Psoas muscle (tissue), 8 donors: Measurements from ENCODE around the gene AMN1. TPM values are rescaled to one million over a fixed set of nuclear protein-coding genes. Genes with fewer than 3 reads are reported as not detected.
A peak's percentile ranks its signal among the peaks of the same experiment; 100 is the strongest.
"Not testable (repeated sequence)": the region's sequence is repeated elsewhere in the genome, so short reads cannot be mapped to it uniquely, and the experiment has no call there.

ENCODE experiments used
- ATAC-seq, 4 donors: fragments of 200-7000 bp; cut with Tn5 transposase; one replicate each; pipeline ENCODE4 v1.9.1; 2020; ENCODE audit warnings: moderate library complexity in 3 of 4, mild to moderate bottlenecking in 2 of 4
- DNase-seq, 2 donors: peaks; one replicate each; pipeline ENCODE4 v3.0.0-alpha.2; 2020
- H3K27ac ChIP-seq: fragments of 200-600 bp; one replicate; pipeline ENCODE4 v1.8.0; 2022
- H3K27me3 ChIP-seq, 3 donors: fragments of 200-600 bp in 1 of 3; one replicate each; pipeline versions ENCODE4 v1.6.1 to v1.8.0; 2013 to 2022; ENCODE audit warnings: low read length in 2 of 3, mild to moderate bottlenecking in 2 of 3, moderate library complexity in 1 of 3; ENCODE audit not compliant: insufficient read depth in 3 of 3
- H3K36me3 ChIP-seq, 2 donors: fragments of 200-600 bp in 1 of 2; one replicate each; pipeline versions ENCODE4 v1.6.1 to v1.8.0; 2013 to 2022; ENCODE audit warnings: low read depth in 1 of 2, mild to moderate bottlenecking in 1 of 2, moderate library complexity in 1 of 2; ENCODE audit not compliant: insufficient read depth in 1 of 2
- H3K4me1 ChIP-seq: fragments of 200-600 bp; one replicate; pipeline ENCODE4 v1.8.0; 2022
- H3K4me3 ChIP-seq: fragments of 200-600 bp; one replicate; pipeline ENCODE4 v1.8.0; 2022; ENCODE audit warnings: mild to moderate bottlenecking
- H3K9me3 ChIP-seq: fragments of 200-600 bp; one replicate; pipeline ENCODE4 v1.8.0; 2022
- WGBS, 3 donors: extraction: QIAGEN DNeasy Blood & Tissue Kit; methylation state at CpG; one replicate each; pipeline versions ENCODE4 v1.1.6 to v1.1.7; 2013; 5-methylcytosine and 5-hydroxymethylcytosine counted together
- intact Hi-C, 2 donors: fragments of 100-400 bp; cut with DNase I; formaldehyde crosslinking; loops; one replicate each; pipeline versions ENCODE4 v1.11.0 to v1.14.2; 2022
- polyA plus RNA-seq, 3 donors: library from polyadenylated mRNA; stranded (reverse); fragments of 200-250 nt; gene quantifications; one replicate each; pipeline ENCODE4 v1.2.3, GENCODE V29; 2013
- total RNA-seq, 4 donors: library from RNA; stranded (reverse); fragmentation: NEBNext Ultra II Directional in 2 of 4; extraction: Animal tissue kit (Norgen Biotek cat#: 25700) in 2 of 4; gene quantifications; one replicate each; pipeline versions ENCODE4 v1.2.1 to v1.2.4, GENCODE V29; 2021 to 2023
- TF ChIP-seq, protein P1 (sequence below): fragments of 200-600 bp; IDR thresholded peaks from one replicate; pipeline ENCODE4 v1.8.0; 2022; ENCODE audit warnings: antibody characterized with exemption
- donor health status: healthy with polysubstance abuse.
- donor health status: DM: no; HTN: no; CAD: no; lungs with moderate emphysema.
- donor health status: Bipolar disorder and iron deficiency.
- donor health status: healthy.
- donor health status: DM: yes; HTN: yes; CAD: no.
- donor health status: DM: no; HTN: no; CAD: no.
- donor health status: DM: no; HTN: no; CAD: no.
- donor health status: DM: yes; HTN: yes; CAD: no.

Gene AMN1
- total and polyA plus RNA-seq, 7 donors: 10.4 to 30.0 (median 13.8) TPM

DNA sequence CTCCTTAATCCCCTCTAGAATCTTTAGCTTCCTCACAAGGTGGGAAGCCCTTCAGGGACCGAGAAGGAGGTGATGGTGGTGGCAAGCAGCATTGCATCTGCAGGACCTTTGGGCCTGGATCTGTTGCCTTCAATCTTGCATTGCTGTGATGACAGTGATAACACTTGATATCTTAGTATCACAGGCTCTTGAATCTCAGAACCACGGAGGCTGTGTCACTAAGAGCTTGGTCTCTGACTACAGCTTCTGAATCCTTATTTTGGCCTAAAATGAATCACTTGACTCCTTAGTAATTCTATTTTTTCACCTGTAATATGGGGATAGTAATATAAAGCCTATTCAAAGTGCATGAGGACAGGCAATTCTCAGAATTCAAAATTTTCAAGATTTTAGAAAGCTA, 8.9 kb upstream of the AMN1 start:
- peaks cover 7% of the 10 kb centered on the region for H3K4me1 ChIP-seq
- ATAC-seq (no peak), DNase-seq (no peak)
- intact Hi-C loops: no loop called here
- TF ChIP-seq, protein P1, sequence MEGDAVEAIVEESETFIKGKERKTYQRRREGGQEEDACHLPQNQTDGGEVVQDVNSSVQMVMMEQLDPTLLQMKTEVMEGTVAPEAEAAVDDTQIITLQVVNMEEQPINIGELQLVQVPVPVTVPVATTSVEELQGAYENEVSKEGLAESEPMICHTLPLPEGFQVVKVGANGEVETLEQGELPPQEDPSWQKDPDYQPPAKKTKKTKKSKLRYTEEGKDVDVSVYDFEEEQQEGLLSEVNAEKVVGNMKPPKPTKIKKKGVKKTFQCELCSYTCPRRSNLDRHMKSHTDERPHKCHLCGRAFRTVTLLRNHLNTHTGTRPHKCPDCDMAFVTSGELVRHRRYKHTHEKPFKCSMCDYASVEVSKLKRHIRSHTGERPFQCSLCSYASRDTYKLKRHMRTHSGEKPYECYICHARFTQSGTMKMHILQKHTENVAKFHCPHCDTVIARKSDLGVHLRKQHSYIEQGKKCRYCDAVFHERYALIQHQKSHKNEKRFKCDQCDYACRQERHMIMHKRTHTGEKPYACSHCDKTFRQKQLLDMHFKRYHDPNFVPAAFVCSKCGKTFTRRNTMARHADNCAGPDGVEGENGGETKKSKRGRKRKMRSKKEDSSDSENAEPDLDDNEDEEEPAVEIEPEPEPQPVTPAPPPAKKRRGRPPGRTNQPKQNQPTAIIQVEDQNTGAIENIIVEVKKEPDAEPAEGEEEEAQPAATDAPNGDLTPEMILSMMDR: no peak
- no peaks in the 10 kb centered on the region for H3K9me3 ChIP-seq
- H3K27me3 ChIP-seq: no peaks in the 10 kb centered on the region
- no peak overlapping the region for H3K27ac ChIP-seq
- WGBS, 3 donors: 70 to 80% (median 74%) methylated on average over 2 of the region's 2 CpGs
- H3K36me3 ChIP-seq: no peaks in the 10 kb centered on the region
- no peak overlapping the region for H3K4me3 ChIP-seq

DNA sequence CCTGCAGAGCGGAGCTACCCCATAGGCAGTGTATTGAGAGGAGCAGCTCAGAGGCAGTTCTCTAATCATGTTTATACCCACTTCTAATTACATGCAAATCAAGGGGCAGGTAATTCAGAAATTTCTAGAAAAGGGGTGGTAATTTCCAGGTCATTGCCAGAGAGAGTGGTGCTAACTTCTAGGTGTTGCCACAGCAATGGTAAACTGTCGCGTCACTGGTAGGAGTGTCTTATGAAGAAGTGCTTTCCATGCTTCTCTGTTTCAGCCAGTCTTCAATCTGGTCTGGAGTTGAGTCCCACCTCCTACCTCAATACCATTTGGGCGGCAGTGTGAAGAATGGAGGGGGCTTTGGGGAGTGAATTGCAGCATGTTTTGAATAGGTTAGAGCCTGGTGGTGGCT, 8.5 kb upstream of the AMN1 start:
- Histone ChIP-seq H3K27me3 (no peaks in the 10 kb centered on the region), H3K9me3 (no peaks in the 10 kb centered on the region), H3K27ac (no peak overlapping the region), H3K4me1 (peaks cover 12% of the 10 kb centered on the region), H3K4me3 (no peak overlapping the region), H3K36me3 (no peaks in the 10 kb centered on the region)
- TF ChIP-seq, protein P1: no peak
- 73 to 87% (median 86%) methylated on average over 4 of the region's 4 CpGs for WGBS, 3 donors
- intact Hi-C loops: no loop called here
- ATAC-seq (no peak), DNase-seq (no peak)

- ATAC-seq: no peak
- H3K4me1 ChIP-seq: peaks cover 20% of the 10 kb centered on the region
- TF ChIP-seq, protein P1: no peak
- no peak for DNase-seq
- no peak overlapping the region for H3K4me3 ChIP-seq
- H3K36me3 ChIP-seq: no peaks in the 10 kb centered on the region
- H3K9me3 ChIP-seq: no peaks in the 10 kb centered on the region
- intact Hi-C loops: no loop called here
- H3K27ac ChIP-seq: no peak overlapping the region
- no peaks in the 10 kb centered on the region for H3K27me3 ChIP-seq
Measured at GRCh38 chr12:31736472-31736871, 7.7 kb upstream of the AMN1 start.

DNA sequence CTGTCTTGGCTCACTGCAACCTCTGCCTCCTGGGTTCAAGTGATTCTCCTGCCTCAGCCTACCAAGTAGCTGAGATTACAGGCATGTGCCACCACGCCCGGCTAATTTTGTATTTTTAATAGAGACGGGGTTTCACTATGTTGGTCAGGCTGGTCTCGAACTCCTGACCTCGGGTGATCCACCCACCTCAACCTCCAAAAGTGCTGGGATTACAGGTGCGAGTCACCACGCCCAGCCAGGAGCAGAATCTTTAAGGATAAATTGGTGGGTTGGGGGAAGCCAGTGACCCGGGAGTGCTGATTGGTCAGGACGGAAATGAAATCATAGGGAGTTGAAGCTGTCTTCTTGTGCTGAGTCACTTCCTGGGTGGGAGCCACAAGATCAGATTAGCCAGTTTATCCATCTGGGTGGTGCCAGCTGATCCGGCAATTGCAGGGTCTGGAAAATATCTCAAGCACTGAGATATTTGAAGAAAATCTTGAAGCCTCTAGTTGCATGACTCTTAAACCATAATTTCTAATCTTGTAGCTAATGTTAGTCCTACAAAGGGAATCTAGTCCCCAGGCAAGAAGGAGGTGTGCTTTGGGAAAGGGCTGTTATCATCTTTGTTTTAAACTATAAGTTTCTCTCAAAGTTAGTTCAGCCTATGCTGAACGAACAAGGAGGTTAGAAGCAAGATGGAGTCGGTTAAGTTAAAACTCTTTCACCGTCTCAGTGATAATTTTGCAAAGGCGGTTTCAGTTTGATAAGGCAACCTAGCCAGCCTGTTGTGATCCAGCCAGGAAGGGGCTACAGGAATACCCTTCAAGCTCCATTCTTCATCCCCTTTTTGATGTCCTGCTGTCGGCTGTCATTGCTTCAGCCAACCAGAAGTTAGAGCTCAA, 5.0 kb upstream of the AMN1 start:
- H3K4me3 ChIP-seq, ATAC-seq, H3K27me3 ChIP-seq, H3K36me3 ChIP-seq, DNase-seq, intact Hi-C loops, H3K9me3 ChIP-seq: not testable (repeated sequence)
- Histone ChIP-seq H3K4me1 (peaks cover 38% of the 10 kb centered on the region), H3K27ac (peak overlapping the region; percentile 82)
- 78 to 85% (median 81%) methylated on average over 15 of the region's 15 CpGs for WGBS, 3 donors

DNA sequence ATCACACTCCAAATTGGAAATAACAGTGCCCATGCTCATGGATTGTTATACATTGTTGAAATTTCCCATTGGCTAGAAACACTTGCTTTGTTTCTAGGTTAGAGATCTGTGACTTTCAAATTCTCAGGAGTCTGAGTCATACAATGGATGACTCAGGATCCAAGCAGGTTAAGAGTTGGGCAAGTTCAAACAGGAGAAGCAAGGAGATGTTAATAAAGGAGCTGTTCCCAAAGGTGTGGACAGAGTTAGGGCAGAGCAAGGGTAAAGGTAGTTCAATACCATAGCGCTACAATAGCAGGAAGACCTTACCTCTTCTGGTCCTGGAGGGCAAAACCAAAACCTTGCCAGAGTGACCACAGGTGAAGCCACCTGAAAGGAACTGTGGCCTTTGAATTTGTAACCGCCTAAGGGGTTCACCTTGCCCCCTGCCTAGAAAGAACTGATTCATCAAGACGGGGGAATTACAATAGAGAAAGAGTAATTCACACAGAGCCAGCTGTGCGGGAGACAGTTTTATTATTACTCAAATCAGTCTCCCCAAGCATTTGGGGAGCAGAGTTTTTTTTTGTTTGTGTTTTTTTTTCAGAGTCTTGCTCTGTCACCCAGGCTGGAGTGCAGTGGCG, 4.2 kb upstream of the AMN1 start:
- TF ChIP-seq, protein P1: no peak
- intact Hi-C loops: no loop called here
- H3K36me3 ChIP-seq: no peaks in the 10 kb centered on the region
- 71 to 78% (median 75%) methylated on average over 5 of the region's 5 CpGs for WGBS, 3 donors
- peak overlapping the region; percentile 82 for H3K27ac ChIP-seq
- H3K27me3 ChIP-seq: no peaks in the 10 kb centered on the region
- peak in 3 of 4 donors; percentile 14 to 33 (median 19) for ATAC-seq
- peaks cover 40% of the 10 kb centered on the region for H3K4me1 ChIP-seq
- DNase-seq: no peak
- no peak overlapping the region for H3K4me3 ChIP-seq
- no peaks in the 10 kb centered on the region for H3K9me3 ChIP-seq

GRCh38 chr12:31731203-31731602, 2.4 kb upstream of the AMN1 start:
- ATAC-seq, H3K9me3 ChIP-seq, H3K27me3 ChIP-seq, DNase-seq, intact Hi-C loops, H3K36me3 ChIP-seq: not testable (repeated sequence)
- 93 to 96% (median 96%) methylated on average over 5 of the region's 5 CpGs for WGBS, 3 donors
- H3K4me1 ChIP-seq: peaks cover 44% of the 10 kb centered on the region
- H3K27ac ChIP-seq: peak overlapping the region; percentile 82
- peak overlapping the region; percentile 9 for H3K4me3 ChIP-seq
